Ishikawa (cell line): ENCODE results near the gene ARAP1.
A peak's percentile ranks its signal among the peaks of the same experiment; 100 is the strongest.

Source experiments
- CEBPB ChIP-seq: IDR thresholded peaks from 2 replicates; pipeline ENCODE4 v1.6.1; 2012
- EGR1 ChIP-seq: IDR thresholded peaks from 2 replicates; pipeline ENCODE4 v1.6.1; 2012
- EP300 ChIP-seq: IDR thresholded peaks from 2 replicates; pipeline ENCODE4 v1.6.1; 2012; ENCODE audit warnings: borderline replicate concordance
- FOXM1 ChIP-seq: IDR thresholded peaks from 2 replicates; pipeline ENCODE4 v1.6.1; 2012; ENCODE audit warnings: low read depth, borderline replicate concordance
- MAX ChIP-seq: IDR thresholded peaks from 2 replicates; pipeline ENCODE4 v1.6.1; 2012
- REST ChIP-seq: IDR thresholded peaks from 2 replicates; pipeline ENCODE4 v1.6.1; 2012; ENCODE audit warnings: low read depth, mild to moderate bottlenecking
- TAF1 ChIP-seq: IDR thresholded peaks from 2 replicates; pipeline ENCODE4 v1.6.1; 2012; ENCODE audit warnings: low read depth, mild to moderate bottlenecking
- TCF12 ChIP-seq: IDR thresholded peaks from 2 replicates; pipeline ENCODE4 v1.6.1; 2012; ENCODE audit warnings: low read depth
- TEAD4 ChIP-seq: IDR thresholded peaks from 2 replicates; pipeline ENCODE4 v1.6.1; 2012
- YY1 ChIP-seq: IDR thresholded peaks from 2 replicates; pipeline ENCODE4 v1.6.1; 2012; ENCODE audit warnings: low read depth

- TF ChIP-seq EP300 (peak; percentile 40; the same call in 1 of the 2 replicates), CEBPB (no peak), MAX (no peak), TCF12 (peak; percentile 59; the same call in 1 of the 2 replicates), REST (no peak), TAF1 (no peak), TEAD4 (peak; percentile 60), YY1 (no peak), EGR1 (no peak), FOXM1 (no peak)
Measured at GRCh38 chr11:72789493-72790131, 37.4 kb upstream of the ARAP1 start.
